ENCODE results near the gene FAM110C.

DNA sequence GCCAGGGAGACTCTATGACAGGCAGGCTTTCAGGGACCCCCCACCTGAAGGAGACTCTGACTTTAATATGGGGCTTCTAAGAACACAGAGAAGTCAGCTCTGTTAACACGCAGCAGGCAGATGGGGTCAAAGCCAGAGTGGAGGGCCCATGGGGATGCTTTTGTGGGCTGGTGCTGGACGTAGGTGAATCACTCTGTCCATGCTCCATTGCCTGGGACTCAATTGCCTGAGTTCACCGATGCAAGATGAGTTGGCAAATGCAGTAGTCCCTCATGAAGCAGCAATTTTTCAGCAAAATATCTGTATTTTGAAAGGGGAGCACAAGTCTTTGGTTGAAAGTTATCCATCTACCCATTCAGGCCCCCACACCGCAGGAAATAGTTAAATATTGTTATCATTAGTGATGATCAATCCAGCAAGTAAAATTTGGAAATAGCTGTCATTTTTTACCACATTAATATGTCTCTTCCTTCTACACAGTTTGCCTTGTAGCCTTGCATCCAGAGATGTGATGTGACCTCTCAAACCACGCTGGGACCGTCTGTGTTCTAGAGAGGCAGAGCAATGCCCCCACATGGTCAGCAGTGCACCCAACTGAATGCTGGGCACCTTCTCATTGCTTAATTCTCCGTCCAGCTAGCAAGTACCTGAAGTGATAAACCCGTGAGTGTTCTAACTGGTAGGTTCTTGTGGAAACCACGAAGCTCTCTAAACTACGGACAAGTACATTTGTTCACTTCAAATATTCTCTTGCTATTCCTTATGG is 34.8 kb upstream of the FAM110C start:
- TF ChIP-seq, protein P1, sequence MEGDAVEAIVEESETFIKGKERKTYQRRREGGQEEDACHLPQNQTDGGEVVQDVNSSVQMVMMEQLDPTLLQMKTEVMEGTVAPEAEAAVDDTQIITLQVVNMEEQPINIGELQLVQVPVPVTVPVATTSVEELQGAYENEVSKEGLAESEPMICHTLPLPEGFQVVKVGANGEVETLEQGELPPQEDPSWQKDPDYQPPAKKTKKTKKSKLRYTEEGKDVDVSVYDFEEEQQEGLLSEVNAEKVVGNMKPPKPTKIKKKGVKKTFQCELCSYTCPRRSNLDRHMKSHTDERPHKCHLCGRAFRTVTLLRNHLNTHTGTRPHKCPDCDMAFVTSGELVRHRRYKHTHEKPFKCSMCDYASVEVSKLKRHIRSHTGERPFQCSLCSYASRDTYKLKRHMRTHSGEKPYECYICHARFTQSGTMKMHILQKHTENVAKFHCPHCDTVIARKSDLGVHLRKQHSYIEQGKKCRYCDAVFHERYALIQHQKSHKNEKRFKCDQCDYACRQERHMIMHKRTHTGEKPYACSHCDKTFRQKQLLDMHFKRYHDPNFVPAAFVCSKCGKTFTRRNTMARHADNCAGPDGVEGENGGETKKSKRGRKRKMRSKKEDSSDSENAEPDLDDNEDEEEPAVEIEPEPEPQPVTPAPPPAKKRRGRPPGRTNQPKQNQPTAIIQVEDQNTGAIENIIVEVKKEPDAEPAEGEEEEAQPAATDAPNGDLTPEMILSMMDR (IDR thresholded peaks at IDR 0.05 in 4 of 5, conservative IDR thresholded peaks at IDR 0.05 in 1 of 5), result no peak
- TF ChIP-seq POLR2A (IDR thresholded peaks at IDR 0.05), result no peak

All from gastrocnemius medialis (tissue), 4 donors.